Measurements from ENCODE around the gene PCYT1A.

DNA sequence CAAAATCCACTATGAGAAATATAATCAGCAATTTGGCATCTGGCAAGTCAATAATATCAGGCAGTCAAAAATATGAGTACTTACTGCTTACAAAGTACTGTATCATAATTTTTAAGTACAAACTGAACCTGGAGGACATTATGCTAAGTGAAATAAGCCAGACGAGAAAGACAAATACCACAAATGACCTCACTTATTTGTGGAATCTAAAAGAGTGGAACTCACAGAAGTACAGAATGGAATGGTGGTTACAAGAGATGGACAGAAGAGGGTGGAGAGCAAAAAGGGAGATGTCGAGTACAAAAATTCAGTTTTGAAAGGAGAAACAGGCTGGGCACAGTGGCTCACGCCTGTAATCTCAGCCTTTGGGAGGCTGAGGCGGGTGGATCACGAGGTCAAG lies 12.4 kb downstream of the PCYT1A start:
- no peak for TF ChIP-seq POLR2AphosphoS5 (IDR thresholded peaks at IDR 0.05; ENCODE audit: low read depth, low read length)
- TF ChIP-seq, protein P1, sequence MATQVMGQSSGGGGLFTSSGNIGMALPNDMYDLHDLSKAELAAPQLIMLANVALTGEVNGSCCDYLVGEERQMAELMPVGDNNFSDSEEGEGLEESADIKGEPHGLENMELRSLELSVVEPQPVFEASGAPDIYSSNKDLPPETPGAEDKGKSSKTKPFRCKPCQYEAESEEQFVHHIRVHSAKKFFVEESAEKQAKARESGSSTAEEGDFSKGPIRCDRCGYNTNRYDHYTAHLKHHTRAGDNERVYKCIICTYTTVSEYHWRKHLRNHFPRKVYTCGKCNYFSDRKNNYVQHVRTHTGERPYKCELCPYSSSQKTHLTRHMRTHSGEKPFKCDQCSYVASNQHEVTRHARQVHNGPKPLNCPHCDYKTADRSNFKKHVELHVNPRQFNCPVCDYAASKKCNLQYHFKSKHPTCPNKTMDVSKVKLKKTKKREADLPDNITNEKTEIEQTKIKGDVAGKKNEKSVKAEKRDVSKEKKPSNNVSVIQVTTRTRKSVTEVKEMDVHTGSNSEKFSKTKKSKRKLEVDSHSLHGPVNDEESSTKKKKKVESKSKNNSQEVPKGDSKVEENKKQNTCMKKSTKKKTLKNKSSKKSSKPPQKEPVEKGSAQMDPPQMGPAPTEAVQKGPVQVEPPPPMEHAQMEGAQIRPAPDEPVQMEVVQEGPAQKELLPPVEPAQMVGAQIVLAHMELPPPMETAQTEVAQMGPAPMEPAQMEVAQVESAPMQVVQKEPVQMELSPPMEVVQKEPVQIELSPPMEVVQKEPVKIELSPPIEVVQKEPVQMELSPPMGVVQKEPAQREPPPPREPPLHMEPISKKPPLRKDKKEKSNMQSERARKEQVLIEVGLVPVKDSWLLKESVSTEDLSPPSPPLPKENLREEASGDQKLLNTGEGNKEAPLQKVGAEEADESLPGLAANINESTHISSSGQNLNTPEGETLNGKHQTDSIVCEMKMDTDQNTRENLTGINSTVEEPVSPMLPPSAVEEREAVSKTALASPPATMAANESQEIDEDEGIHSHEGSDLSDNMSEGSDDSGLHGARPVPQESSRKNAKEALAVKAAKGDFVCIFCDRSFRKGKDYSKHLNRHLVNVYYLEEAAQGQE (IDR thresholded peaks at IDR 0.05; ENCODE audit: insufficient read depth in 1 of 2, low read depth in 2 of 2, low read length in 2 of 2) = no peak
- no peak for TF ChIP-seq SIN3A (IDR thresholded peaks at IDR 0.05; ENCODE audit: borderline replicate concordance, insufficient read depth, low read length)
- no peak for TF ChIP-seq TAF1 (IDR thresholded peaks at IDR 0.05; ENCODE audit: borderline replicate concordance, insufficient read depth, low read length)
- no peak for TF ChIP-seq FOXP2 (optimal IDR thresholded peaks at IDR 0.05; ENCODE audit: borderline replicate concordance, extremely low read depth, extremely low read length, insufficient read depth)
